ENCODE measurements around the gene ARSG.

ARSG gene

DNA sequence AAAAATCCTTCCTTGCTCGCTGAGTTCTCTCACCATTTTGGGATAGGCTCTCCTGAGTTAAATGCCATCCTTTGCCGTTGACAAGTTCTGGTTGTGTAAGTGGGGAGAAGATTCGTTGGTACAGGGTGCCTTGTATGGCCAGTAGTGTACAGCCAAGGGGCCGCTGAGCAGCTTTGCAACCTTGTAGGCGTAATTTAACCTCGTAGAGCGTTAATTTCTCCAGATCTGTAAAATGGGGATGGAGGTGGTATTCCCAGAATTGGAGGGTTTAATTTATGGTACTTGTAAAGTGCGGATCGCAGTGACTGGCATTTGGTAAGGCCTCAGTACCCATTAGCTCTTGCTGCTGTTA is 1.4 kb downstream of the ARSG start:
- no peak for DNase-seq

DNA sequence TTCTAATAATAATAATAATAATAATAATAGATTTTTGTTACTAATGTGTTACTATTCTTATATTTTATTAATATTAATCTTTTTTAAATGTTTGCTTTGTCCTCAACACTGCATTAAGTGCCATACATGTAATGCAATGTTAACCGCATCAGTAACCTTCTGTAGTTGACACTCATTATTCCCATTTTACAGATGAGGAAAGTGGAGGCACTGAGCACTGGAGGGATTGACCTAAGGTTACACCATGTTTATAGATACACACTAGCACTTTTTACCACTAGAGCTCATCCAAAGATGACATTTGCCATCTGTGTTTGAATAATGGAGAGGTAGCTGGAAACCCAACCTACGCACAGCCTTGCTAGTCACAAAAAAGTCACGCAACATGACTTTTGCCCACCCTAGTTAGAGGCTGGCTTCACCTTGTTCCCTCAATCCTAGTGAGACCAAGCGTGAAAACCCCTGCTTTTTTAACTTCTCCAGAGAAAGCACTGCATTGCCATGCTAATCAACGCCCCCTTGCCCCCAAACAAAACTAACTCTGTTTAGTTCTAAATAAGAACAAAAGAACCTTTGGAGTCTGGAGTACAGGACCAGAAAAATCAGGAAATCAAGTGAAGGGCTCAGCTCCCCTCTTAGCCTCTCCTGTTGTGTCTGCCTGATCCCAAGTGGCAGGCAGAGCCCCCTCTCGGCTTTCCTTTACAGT is 2.3 kb downstream of the ARSG start:
- Histone ChIP-seq H3K4me3 (ENCODE audit: low read depth, low read length) (no peak overlapping the region), H3K4me1 (peaks cover 6% of the 10 kb centered on the region), H3K36me3 (no peaks in the 10 kb centered on the region), H3K9me3 (no peaks in the 10 kb centered on the region), H3K27me3 (no peaks in the 10 kb centered on the region)
- no peak for DNase-seq
- no peak for TF ChIP-seq CTCF (IDR thresholded peaks at IDR 0.05; ENCODE audit: low read depth, low read length)

More for the DNA sequence above, 1.4 kb downstream of the ARSG start:
- Histone ChIP-seq H3K27me3 (no peaks in the 10 kb centered on the region), H3K36me3 (no peaks in the 10 kb centered on the region), H3K9me3 (no peaks in the 10 kb centered on the region), H3K4me3 (ENCODE audit: low read depth, low read length) (peak overlapping the region; percentile 86), H3K4me1 (peaks cover 6% of the 10 kb centered on the region)
- TF ChIP-seq CTCF (IDR thresholded peaks at IDR 0.05; ENCODE audit: low read depth, low read length): no peak

GRCh38 chr17:68294196-68294555 is 2.9 kb downstream of the ARSG start:
- H3K27me3 ChIP-seq: no peaks in the 10 kb centered on the region
- no peak for TF ChIP-seq CTCF (IDR thresholded peaks at IDR 0.05; ENCODE audit: low read depth, low read length)
- H3K36me3 ChIP-seq: no peaks in the 10 kb centered on the region
- no peak overlapping the region for H3K4me3 ChIP-seq (ENCODE audit: low read depth, low read length)
- no peaks in the 10 kb centered on the region for H3K9me3 ChIP-seq
- DNase-seq: no peak
- peaks cover 6% of the 10 kb centered on the region for H3K4me1 ChIP-seq

- TF ChIP-seq CTCF (IDR thresholded peaks at IDR 0.05; ENCODE audit: low read depth, low read length): no peak
- H3K36me3 ChIP-seq: no peaks in the 10 kb centered on the region
- no peak overlapping the region for H3K4me3 ChIP-seq (ENCODE audit: low read depth, low read length)
- no peak for DNase-seq
- no peaks in the 10 kb centered on the region for H3K9me3 ChIP-seq
- H3K4me1 ChIP-seq: peaks cover 2% of the 10 kb centered on the region
- no peaks in the 10 kb centered on the region for H3K27me3 ChIP-seq
Measured at GRCh38 chr17:68294617-68295016, 3.3 kb downstream of the ARSG start.

DNA sequence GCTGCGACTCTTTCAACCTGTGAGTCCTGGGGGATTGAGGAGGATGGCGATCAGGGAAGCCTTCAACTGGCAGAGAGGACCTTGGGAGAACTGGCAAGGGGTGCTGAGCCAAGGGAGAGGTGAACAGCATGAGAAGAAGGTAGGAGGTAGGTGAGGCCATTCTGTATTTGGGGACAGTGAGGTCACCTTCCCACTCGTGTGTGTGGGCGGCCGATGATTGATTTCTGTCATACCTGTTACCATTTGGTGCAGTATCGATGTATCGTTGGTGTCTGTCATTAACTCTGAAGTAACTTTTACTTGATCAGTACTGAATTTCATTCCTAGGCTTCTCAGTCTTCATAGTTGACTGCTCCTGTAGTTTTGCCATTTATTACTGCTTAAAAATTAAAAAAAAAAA is 3.8 kb downstream of the ARSG start:
- no peak for TF ChIP-seq CTCF (IDR thresholded peaks at IDR 0.05; ENCODE audit: low read depth, low read length)
- Histone ChIP-seq H3K9me3 (no peaks in the 10 kb centered on the region), H3K27me3 (no peaks in the 10 kb centered on the region), H3K4me3 (ENCODE audit: low read depth, low read length) (no peak overlapping the region), H3K4me1 (no peaks in the 10 kb centered on the region), H3K36me3 (no peaks in the 10 kb centered on the region)
- DNase-seq: no peak

- no peak for DNase-seq
- H3K4me1 ChIP-seq: no peaks in the 10 kb centered on the region
- H3K4me3 ChIP-seq (ENCODE audit: low read depth, low read length): no peak overlapping the region
- TF ChIP-seq CTCF (IDR thresholded peaks at IDR 0.05; ENCODE audit: low read depth, low read length): no peak
- no peaks in the 10 kb centered on the region for H3K27me3 ChIP-seq
- H3K36me3 ChIP-seq: no peaks in the 10 kb centered on the region
- no peaks in the 10 kb centered on the region for H3K9me3 ChIP-seq
Measured at GRCh38 chr17:68296217-68297191, 5.2 kb downstream of the ARSG start.
